Panc1 (cell line): Measurements from ENCODE around the gene MAGEB17. TPM values are rescaled to one million over a fixed set of nuclear protein-coding genes. Genes with fewer than 3 reads are reported as not detected.

Source experiments
- ATAC-seq: fragments of 200-7000 bp; cut with Tn5 transposase; 2 replicates; pipeline ENCODE4 v1.9.1; 2020; ENCODE audit warnings: mild to moderate bottlenecking, moderate library complexity
- BruUV-seq: library from RNA; stranded (reverse); fragments of 400-500 nt; replicated peaks from 2 replicates; lab custom pipeline; 2021; lab: Mats Ljungman, UMichigan
- CTCF ChIA-PET: fragments of 300-600 bp; sonication (Branson Sonifier 250); formaldehyde crosslinking; loops from one replicate; lab custom pipeline; 2022; ENCODE audit warnings: antibody characterized with exemption; lab: Charles Lee
- POLR2A ChIA-PET: fragments of 300-600 bp; sonication (Branson Sonifier 250); formaldehyde crosslinking; loops from one replicate; lab custom pipeline; 2022; ENCODE audit warnings: antibody characterized with exemption; lab: Charles Lee
- DNase-seq: peaks from one replicate; pipeline ENCODE4 v3.0.0-alpha.2; 2010; ENCODE audit warnings: low read depth, low spot score
- H3K27ac ChIP-seq: 2 replicates; pipeline ENCODE4 v1.5.1; 2011; ENCODE audit warnings: mild to moderate bottlenecking, low read length, inconsistent platforms
- H3K27me3 ChIP-seq: fragments of 200-500 bp; sonication (Bioruptor generic); 2 replicates; pipeline ENCODE4 v1.6.0; 2014; ENCODE audit warnings: low read length, inconsistent platforms; ENCODE audit not compliant: control insufficient read depth, insufficient read depth
- H3K36me3 ChIP-seq: fragments of 200-500 bp; sonication (Bioruptor generic); 2 replicates; pipeline ENCODE4 v1.5.1; 2014; ENCODE audit warnings: inconsistent platforms, mild to moderate bottlenecking, low read length, moderate library complexity; ENCODE audit not compliant: control insufficient read depth, insufficient read depth
- H3K4me1 ChIP-seq: 2 replicates; pipeline ENCODE4 v1.5.1; 2011; ENCODE audit warnings: inconsistent platforms, mild to moderate bottlenecking, low read length, moderate library complexity; ENCODE audit not compliant: control insufficient read depth, insufficient read depth
- H3K4me3 ChIP-seq, 2 experiments: 2 replicates each; pipeline ENCODE4 v1.5.1; 2011 to 2012; ENCODE audit warnings: low read depth in 2 of 2, low read length in 2 of 2, mild to moderate bottlenecking in 2 of 2, inconsistent platforms in 1 of 2, moderate library complexity in 1 of 2
- H3K9me3 ChIP-seq: fragments of 200-500 bp; sonication (Bioruptor generic); 2 replicates; pipeline ENCODE4 v1.5.1; 2014; ENCODE audit warnings: low read depth, mild to moderate bottlenecking, inconsistent platforms, low read length, moderate library complexity; ENCODE audit not compliant: control insufficient read depth, insufficient read depth
- CTCF ChIP-seq: fragments of 450-650 bp; IDR thresholded peaks from 2 replicates; pipeline ENCODE4 v1.5.1; 2017; ENCODE audit warnings: mild to moderate bottlenecking
- POLR2AphosphoS5 ChIP-seq: IDR thresholded peaks from 2 replicates; pipeline ENCODE4 v1.6.1; 2012; ENCODE audit warnings: mild to moderate bottlenecking, low read depth, low read length, moderate library complexity
- REST ChIP-seq, 2 experiments: IDR thresholded peaks; 2 replicates each; pipeline ENCODE4 v1.6.1; 2011 to 2012; ENCODE audit warnings: low read depth in 2 of 2, control low read depth in 1 of 2, low read length in 1 of 2, mild to moderate bottlenecking in 1 of 2, moderate library complexity in 1 of 2; ENCODE audit not compliant: insufficient read depth in 1 of 2
- SIN3A ChIP-seq: IDR thresholded peaks from 2 replicates; pipeline ENCODE4 v1.6.1; 2012; ENCODE audit warnings: low read depth, mild to moderate bottlenecking, low read length, moderate library complexity, borderline replicate concordance; ENCODE audit not compliant: insufficient read depth
- TCF7L2 ChIP-seq: IDR thresholded peaks from 2 replicates; pipeline ENCODE4 v1.6.1; 2011; ENCODE audit warnings: mild to moderate bottlenecking, low read depth, low read length, inconsistent platforms
- in situ Hi-C: cut with HindIII; loops from 2 replicates; pipeline ENCODE4 v1.10.0; 2016; ENCODE audit warnings: low sequenced_read_pairs, low pct_unique_long_range_greater_than_20kb
- intact Hi-C: fragments of 100-400 bp; cut with micrococcal nuclease; formaldehyde crosslinking; loops from one replicate; pipeline ENCODE4 v1.10.0; 2022; ENCODE audit not compliant: unreplicated experiment
- total RNA-seq: library from RNA; stranded (reverse); gene quantifications from one replicate; pipeline ENCODE4 v1.2.1, GENCODE V29; 2021; ENCODE audit not compliant: unreplicated experiment

Gene MAGEB17
- total RNA-seq, 1 experiment from 2014 or later: not detected

- BruUV-seq: no TSS peak
Measured at GRCh38 chrX:16205840-16206239, 38.6 kb downstream of the MAGEB17 start.

GRCh38 chrX:16207634-16208033, 40.4 kb downstream of the MAGEB17 start:
- DNase-seq (no peak), ATAC-seq (no peak)
- no peak overlapping the region for H3K4me3 ChIP-seq
- in situ Hi-C loops (no loop called here), intact Hi-C loops (no loop called here)
- H3K9me3 ChIP-seq: no peaks in the 10 kb centered on the region
- no peak for TF ChIP-seq SIN3A
- no peak for TF ChIP-seq REST (IDR thresholded peaks at IDR 0.05; ENCODE audit: insufficient read depth in 1 of 2, low read depth in 2 of 2, low read length in 1 of 2)
- no peak for TF ChIP-seq TCF7L2
- TF ChIP-seq POLR2AphosphoS5: no peak
- no peak for TF ChIP-seq CTCF
- CTCF ChIA-PET: no interaction called here
- H3K36me3 ChIP-seq: no peaks in the 10 kb centered on the region
- BruUV-seq: no TSS peak
- no peaks in the 10 kb centered on the region for H3K27me3 ChIP-seq
- no peak overlapping the region for H3K27ac ChIP-seq
- POLR2A ChIA-PET: no interaction called here
- H3K4me1 ChIP-seq: no peaks in the 10 kb centered on the region

More at GRCh38 chrX:16205840-16206239, 38.6 kb downstream of the MAGEB17 start:
- DNase-seq (no peak), ATAC-seq (no peak)
- ChIA-PET CTCF (no interaction called here), POLR2A (no interaction called here)
- intact Hi-C loops: no loop called here
- TF ChIP-seq SIN3A (no peak), REST (IDR thresholded peaks at IDR 0.05; ENCODE audit: insufficient read depth in 1 of 2, low read depth in 2 of 2, low read length in 1 of 2) (no peak), CTCF (no peak), TCF7L2 (no peak), POLR2AphosphoS5 (no peak)
- Histone ChIP-seq H3K4me3 (no peak overlapping the region), H3K4me1 (no peaks in the 10 kb centered on the region), H3K27me3 (no peaks in the 10 kb centered on the region), H3K9me3 (no peaks in the 10 kb centered on the region), H3K36me3 (no peaks in the 10 kb centered on the region), H3K27ac (no peak overlapping the region)
- in situ Hi-C loops: no loop called here
